Esophagus mucosa (tissue), 1 donor: ENCODE measurements around the gene IGFBPL1. TPM values are rescaled to one million over a fixed set of nuclear protein-coding genes. Genes with fewer than 3 reads are reported as not detected.
A peak's percentile ranks its signal among the peaks of the same experiment; 100 is the strongest.
"Not testable (repeated sequence)": the region's sequence is repeated elsewhere in the genome, so short reads cannot be mapped to it uniquely, and the experiment has no call there.

Source experiments
- ATAC-seq: fragments of 200-7000 bp; cut with Tn5 transposase; one replicate; pipeline ENCODE4 v1.9.1; 2020
- total RNA-seq: library from RNA; stranded (reverse); gene quantifications from one replicate; pipeline ENCODE4 v1.2.4, GENCODE V29; 2023
- donor health status: DM: yes; HTN: yes; CAD: no.

IGFBPL1 gene
- total RNA-seq = not detected

GRCh38 chr9:38423973-38424843, at the start of gene IGFBPL1:
IGFBPL1 (minus strand) TSS chr9:38424454; CDS start chr9:38424424, 30 bp downstream.
- peak; percentile 47 for ATAC-seq

GRCh38 chr9:38472583-38473249, 48.5 kb upstream of the IGFBPL1 start:
- ATAC-seq = not testable (repeated sequence)

GRCh38 chr9:38467404-38467803, 43.1 kb upstream of the IGFBPL1 start:
- no peak for ATAC-seq

GRCh38 chr9:38453835-38454234, 29.6 kb upstream of the IGFBPL1 start:
- ATAC-seq = no peak

- no peak for ATAC-seq
Observed at GRCh38 chr9:38451162-38451561, 26.9 kb upstream of the IGFBPL1 start.

GRCh38 chr9:38447703-38448102, 23.4 kb upstream of the IGFBPL1 start:
- no peak for ATAC-seq

GRCh38 chr9:38445154-38446043, 21.1 kb upstream of the IGFBPL1 start:
- no peak for ATAC-seq

- no peak for ATAC-seq
Observed at GRCh38 chr9:38443597-38443996, 19.3 kb upstream of the IGFBPL1 start.

GRCh38 chr9:38443181-38443580, 18.9 kb upstream of the IGFBPL1 start:
- ATAC-seq = no peak

GRCh38 chr9:38442473-38443096, 18.3 kb upstream of the IGFBPL1 start:
- ATAC-seq = no peak

GRCh38 chr9:38441347-38442085, 17.3 kb upstream of the IGFBPL1 start:
- ATAC-seq = no peak

GRCh38 chr9:38440516-38440915, 16.3 kb upstream of the IGFBPL1 start:
- no peak for ATAC-seq

- ATAC-seq = no peak
Observed at GRCh38 chr9:38439916-38440301, 15.7 kb upstream of the IGFBPL1 start.

- ATAC-seq = no peak
Observed at GRCh38 chr9:38439291-38439915, 15.1 kb upstream of the IGFBPL1 start.

GRCh38 chr9:38437193-38437823, 13.1 kb upstream of the IGFBPL1 start:
- no peak for ATAC-seq

GRCh38 chr9:38436708-38437107, 12.5 kb upstream of the IGFBPL1 start:
- ATAC-seq = no peak

- ATAC-seq = no peak
Observed at GRCh38 chr9:38435521-38435920, 11.3 kb upstream of the IGFBPL1 start.

GRCh38 chr9:38434853-38435252, 10.6 kb upstream of the IGFBPL1 start:
- no peak for ATAC-seq

- ATAC-seq = no peak
Observed at GRCh38 chr9:38434365-38434764, 10.1 kb upstream of the IGFBPL1 start.

GRCh38 chr9:38432922-38433510, 8.8 kb upstream of the IGFBPL1 start:
- no peak for ATAC-seq
